Trophoblast cell (in vitro differentiated cells and primary cell): ENCODE results near the gene APPL2.

ENCODE experiments used
- DNase-seq, 2 donors: peaks; one replicate each; pipeline ENCODE4 v3.0.0-alpha.2; 2016
- H2AFZ ChIP-seq: 2 replicates; pipeline ENCODE4 v1.6.1; 2013; ENCODE audit warnings: low read length, moderate library complexity, mild to moderate bottlenecking; ENCODE audit not compliant: insufficient read depth, poor library complexity
- H2AK5ac ChIP-seq: 2 replicates; pipeline ENCODE4 v1.6.1; 2013; ENCODE audit warnings: mild to moderate bottlenecking, low read length
- H2BK120ac ChIP-seq: 2 replicates; pipeline ENCODE4 v1.6.1; 2013; ENCODE audit warnings: low read length, mild to moderate bottlenecking, moderate library complexity; ENCODE audit not compliant: insufficient read depth, poor library complexity
- H2BK12ac ChIP-seq: 2 replicates; pipeline ENCODE4 v1.6.1; 2013; ENCODE audit warnings: mild to moderate bottlenecking, low read length, moderate library complexity
- H2BK5ac ChIP-seq: 2 replicates; pipeline ENCODE4 v1.6.1; 2013; ENCODE audit warnings: low read length, low read depth, moderate library complexity, mild to moderate bottlenecking; ENCODE audit not compliant: poor library complexity
- H3K14ac ChIP-seq: 2 replicates; pipeline ENCODE4 v1.6.1; 2013; ENCODE audit warnings: mild to moderate bottlenecking, low read length
- H3K18ac ChIP-seq: 2 replicates; pipeline ENCODE4 v1.6.1; 2013; ENCODE audit warnings: mild to moderate bottlenecking, low read length
- H3K23ac ChIP-seq: 2 replicates; pipeline ENCODE4 v1.6.1; 2013; ENCODE audit warnings: low read length
- H3K27ac ChIP-seq: 2 replicates; pipeline ENCODE4 v1.5.1; 2013; ENCODE audit warnings: low read depth, mild to moderate bottlenecking, inconsistent platforms, low read length, moderate library complexity
- H3K27me3 ChIP-seq: 2 replicates; pipeline ENCODE4 v1.6.1; 2013; ENCODE audit warnings: inconsistent platforms, mild to moderate bottlenecking, low read length, moderate library complexity; ENCODE audit not compliant: insufficient read depth
- H3K36me3 ChIP-seq, 2 experiments: 1 replicate in 1 of 2; 2 replicates in 1 of 2; pipeline ENCODE4 v1.6.1; 2013; ENCODE audit warnings: low read length in 2 of 2, mild to moderate bottlenecking in 2 of 2, moderate library complexity in 1 of 2; ENCODE audit not compliant: insufficient read depth in 2 of 2, control insufficient read depth in 1 of 2
- H3K4ac ChIP-seq: 2 replicates; pipeline ENCODE4 v1.6.1; 2013; ENCODE audit warnings: low read depth, mild to moderate bottlenecking, low read length, moderate library complexity
- H3K4me1 ChIP-seq, 2 experiments: 1 replicate in 1 of 2; 2 replicates in 1 of 2; pipeline ENCODE4 v1.6.1; 2013; ENCODE audit warnings: low read length in 2 of 2, mild to moderate bottlenecking in 2 of 2, moderate library complexity in 1 of 2; ENCODE audit not compliant: insufficient read depth in 2 of 2, control insufficient read depth in 1 of 2
- H3K4me2 ChIP-seq: 2 replicates; pipeline ENCODE4 v1.6.1; 2013; ENCODE audit warnings: inconsistent platforms, mild to moderate bottlenecking, low read length, moderate library complexity
- H3K4me3 ChIP-seq: 2 replicates; pipeline ENCODE4 v1.5.1; 2013; ENCODE audit warnings: mild to moderate bottlenecking, low read depth, low read length, inconsistent platforms
- H3K79me1 ChIP-seq: one replicate; pipeline ENCODE4 v1.6.1; 2013; ENCODE audit warnings: low read length
- H3K79me2 ChIP-seq: 2 replicates; pipeline ENCODE4 v1.6.1; 2013; ENCODE audit warnings: low read length, mild to moderate bottlenecking; ENCODE audit not compliant: control insufficient read depth, insufficient read depth, poor library complexity
- H3K9ac ChIP-seq: 2 replicates; pipeline ENCODE4 v1.6.1; 2013; ENCODE audit warnings: mild to moderate bottlenecking, low read length
- H3K9me3 ChIP-seq: 2 replicates; pipeline ENCODE4 v1.6.1; 2013; ENCODE audit warnings: low read depth, mild to moderate bottlenecking, control low read depth, inconsistent platforms, low read length; ENCODE audit not compliant: insufficient read depth
- H4K12ac ChIP-seq: 2 replicates; pipeline ENCODE4 v1.6.1; 2013; ENCODE audit warnings: low read depth, mild to moderate bottlenecking, low read length, moderate library complexity
- H4K8ac ChIP-seq: 2 replicates; pipeline ENCODE4 v1.6.1; 2013; ENCODE audit warnings: low read depth, mild to moderate bottlenecking, low read length, moderate library complexity
- H4K91ac ChIP-seq: one replicate; pipeline ENCODE4 v1.6.1; 2013; ENCODE audit warnings: low read depth, mild to moderate bottlenecking, low read length, moderate library complexity
- WGBS: extraction: QIAGEN DNeasy Blood & Tissue Kit; methylation state at CpG from one replicate; pipeline ENCODE4 v1.1.7; 2013; ENCODE audit warnings: missing lambda C conversion rate; ENCODE audit not compliant: insufficient read length, insufficient coverage; ENCODE audit errors: extremely low coverage; 5-methylcytosine and 5-hydroxymethylcytosine counted together

APPL2 gene

GRCh38 chr12:105223884-105224283, 12.1 kb downstream of the APPL2 start:
- H3K9me3 ChIP-seq = no peaks in the 10 kb centered on the region
- no peak overlapping the region for H4K12ac ChIP-seq
- peaks cover 12 to 33% of the 10 kb centered on the region in 2 experiments for H3K36me3 ChIP-seq
- WGBS = no CpG with 5 or more reads among the region's 4 CpGs
- H3K79me1 ChIP-seq = no peaks in the 10 kb centered on the region
- H3K23ac ChIP-seq = no peak overlapping the region
- DNase-seq = no peak
- H3K27ac ChIP-seq = no peak overlapping the region
- no peak overlapping the region for H2BK12ac ChIP-seq
- H2AFZ ChIP-seq = no peak overlapping the region
- no peak overlapping the region for H2BK5ac ChIP-seq
- no peaks in the 10 kb centered on the region for H3K27me3 ChIP-seq
- no peak overlapping the region for H3K4ac ChIP-seq
- H3K4me1 ChIP-seq = no peaks in the 10 kb centered on the region
- no peak overlapping the region for H3K14ac ChIP-seq
- no peak overlapping the region for H3K9ac ChIP-seq
- no peak overlapping the region for H3K4me2 ChIP-seq
- H4K91ac ChIP-seq = no peak overlapping the region
- H2BK120ac ChIP-seq = no peak overlapping the region
- H3K79me2 ChIP-seq = no peaks in the 10 kb centered on the region
- no peak overlapping the region for H3K4me3 ChIP-seq
- H4K8ac ChIP-seq = no peak overlapping the region
- no peak overlapping the region for H2AK5ac ChIP-seq
- H3K18ac ChIP-seq = no peak overlapping the region

GRCh38 chr12:105223352-105223845, 12.6 kb downstream of the APPL2 start:
- H4K8ac ChIP-seq = no peak overlapping the region
- H3K4me2 ChIP-seq = no peak overlapping the region
- WGBS = no CpG with 5 or more reads among the region's 4 CpGs
- H3K9me3 ChIP-seq = no peaks in the 10 kb centered on the region
- H3K4ac ChIP-seq = no peak overlapping the region
- DNase-seq = no peak
- no peaks in the 10 kb centered on the region for H3K4me1 ChIP-seq
- no peak overlapping the region for H4K91ac ChIP-seq
- H3K9ac ChIP-seq = no peak overlapping the region
- H3K23ac ChIP-seq = no peak overlapping the region
- no peak overlapping the region for H2AFZ ChIP-seq
- no peak overlapping the region for H3K27ac ChIP-seq
- H2BK120ac ChIP-seq = no peak overlapping the region
- H2AK5ac ChIP-seq = no peak overlapping the region
- H3K27me3 ChIP-seq = no peaks in the 10 kb centered on the region
- no peak overlapping the region for H3K14ac ChIP-seq
- H2BK12ac ChIP-seq = no peak overlapping the region
- no peaks in the 10 kb centered on the region for H3K79me2 ChIP-seq
- no peaks in the 10 kb centered on the region for H3K79me1 ChIP-seq
- H3K4me3 ChIP-seq = no peak overlapping the region
- no peak overlapping the region for H2BK5ac ChIP-seq
- no peak overlapping the region for H3K18ac ChIP-seq
- no peak overlapping the region for H4K12ac ChIP-seq
- peaks cover 11 to 34% of the 10 kb centered on the region in 2 experiments for H3K36me3 ChIP-seq

- H2BK5ac ChIP-seq = no peak overlapping the region
- no peak overlapping the region for H2AFZ ChIP-seq
- no peaks in the 10 kb centered on the region for H3K27me3 ChIP-seq
- no peaks in the 10 kb centered on the region for H3K9me3 ChIP-seq
- H3K4me3 ChIP-seq = no peak overlapping the region
- no peak overlapping the region for H4K91ac ChIP-seq
- H3K23ac ChIP-seq = no peak overlapping the region
- H3K14ac ChIP-seq = no peak overlapping the region
- DNase-seq = no peak
- no peak overlapping the region for H3K18ac ChIP-seq
- H3K36me3 ChIP-seq = peaks cover 11 to 34% of the 10 kb centered on the region in 2 experiments
- no peak overlapping the region for H3K27ac ChIP-seq
- H3K4ac ChIP-seq = no peak overlapping the region
- H2BK120ac ChIP-seq = no peak overlapping the region
- H2BK12ac ChIP-seq = no peak overlapping the region
- H3K4me2 ChIP-seq = no peak overlapping the region
- no peak overlapping the region for H3K9ac ChIP-seq
- H3K4me1 ChIP-seq = no peaks in the 10 kb centered on the region
- H4K8ac ChIP-seq = no peak overlapping the region
- no peak overlapping the region for H4K12ac ChIP-seq
- no CpG with 5 or more reads among the region's 13 CpGs for WGBS
- H3K79me2 ChIP-seq = no peaks in the 10 kb centered on the region
- no peak overlapping the region for H2AK5ac ChIP-seq
- no peaks in the 10 kb centered on the region for H3K79me1 ChIP-seq
Measured at GRCh38 chr12:105222726-105223351, 13.1 kb downstream of the APPL2 start.

- no peak overlapping the region for H4K12ac ChIP-seq
- no peak overlapping the region for H3K9ac ChIP-seq
- H3K27ac ChIP-seq = no peak overlapping the region
- no peak overlapping the region for H2BK120ac ChIP-seq
- no peak overlapping the region for H4K8ac ChIP-seq
- H3K27me3 ChIP-seq = no peaks in the 10 kb centered on the region
- no peak overlapping the region for H3K4me2 ChIP-seq
- H3K4ac ChIP-seq = no peak overlapping the region
- H3K4me1 ChIP-seq = no peaks in the 10 kb centered on the region
- H2AK5ac ChIP-seq = no peak overlapping the region
- H2BK12ac ChIP-seq = no peak overlapping the region
- no peaks in the 10 kb centered on the region for H3K79me1 ChIP-seq
- no peak overlapping the region for H4K91ac ChIP-seq
- H3K36me3 ChIP-seq = peaks cover 10 to 31% of the 10 kb centered on the region in 2 experiments
- H3K18ac ChIP-seq = no peak overlapping the region
- no peaks in the 10 kb centered on the region for H3K79me2 ChIP-seq
- no peaks in the 10 kb centered on the region for H3K9me3 ChIP-seq
- H2AFZ ChIP-seq = no peak overlapping the region
- WGBS = no CpG with 5 or more reads among the region's 4 CpGs
- no peak overlapping the region for H2BK5ac ChIP-seq
- no peak overlapping the region for H3K23ac ChIP-seq
- DNase-seq = no peak
- H3K14ac ChIP-seq = no peak overlapping the region
- no peak overlapping the region for H3K4me3 ChIP-seq
Measured at GRCh38 chr12:105222284-105222655, 13.7 kb downstream of the APPL2 start.
